Measurements from ENCODE around the gene DIS3L2.
"Not testable (repeated sequence)": the region's sequence is repeated elsewhere in the genome, so short reads cannot be mapped to it uniquely, and the experiment has no call there.

DIS3L2 gene

GRCh38 chr2:232372231-232373208, 411.0 kb downstream of the DIS3L2 start:
- DNase-seq (ENCODE audit: low spot score): no peak

GRCh38 chr2:232374356-232374755, 412.8 kb downstream of the DIS3L2 start:
- DNase-seq (ENCODE audit: low spot score): no peak

- DNase-seq (ENCODE audit: low spot score): no peak
These were observed 413.7 kb downstream of the DIS3L2 start for GRCh38 chr2:232375164-232375563.

GRCh38 chr2:232376260-232376659, 414.7 kb downstream of the DIS3L2 start:
- DNase-seq (ENCODE audit: low spot score): no peak

- DNase-seq (ENCODE audit: low spot score): no peak
These were observed 415.2 kb downstream of the DIS3L2 start for GRCh38 chr2:232376713-232377112.

- DNase-seq (ENCODE audit: low spot score): no peak
These were observed 415.8 kb downstream of the DIS3L2 start for GRCh38 chr2:232377319-232377718.

GRCh38 chr2:232377841-232378734, 416.6 kb downstream of the DIS3L2 start:
- no peak for DNase-seq (ENCODE audit: low spot score)

GRCh38 chr2:232378735-232379151, 417.2 kb downstream of the DIS3L2 start, which contains the start of gene ALPP:
Gene ALPP (plus strand): TSS chr2:232378751. CDS start chr2:232378803, 52 bp downstream.
- DNase-seq (ENCODE audit: low spot score): not testable (repeated sequence)

GRCh38 chr2:232379610-232380590, 418.4 kb downstream of the DIS3L2 start:
- not testable (repeated sequence) for DNase-seq (ENCODE audit: low spot score)

- not testable (repeated sequence) for DNase-seq (ENCODE audit: low spot score)
These were observed 419.9 kb downstream of the DIS3L2 start for GRCh38 chr2:232381204-232382031.

GRCh38 chr2:232382331-232383225, 421.1 kb downstream of the DIS3L2 start:
- DNase-seq (ENCODE audit: low spot score): no peak

GRCh38 chr2:232384466-232384865, 423.0 kb downstream of the DIS3L2 start:
- no peak for DNase-seq (ENCODE audit: low spot score)

GRCh38 chr2:232385058-232385457, 423.5 kb downstream of the DIS3L2 start:
- DNase-seq (ENCODE audit: low spot score): not testable (repeated sequence)

GRCh38 chr2:232385660-232386489, 424.4 kb downstream of the DIS3L2 start:
- peak; percentile 79 for DNase-seq (ENCODE audit: low spot score)

- no peak for DNase-seq (ENCODE audit: low spot score)
These were observed 424.9 kb downstream of the DIS3L2 start for GRCh38 chr2:232386490-232386739.

Measured in hepatic stellate cell (primary cell).